GM21825 (cell line): ENCODE data around the gene PPP4R4.
"Not testable (repeated sequence)": the region's sequence is repeated elsewhere in the genome, so short reads cannot be mapped to it uniquely, and the experiment has no call there.

Experiments used
- ATAC-seq: cut with Tn5 transposase; IDR thresholded peaks from one replicate; pipeline ENCODE4 v1.9.1; 2021; ENCODE audit warnings: mild to moderate bottlenecking, moderate library complexity; ENCODE audit not compliant: unreplicated experiment

PPP4R4 gene

GRCh38 chr14:94144765-94145164 is 29.4 kb upstream of the PPP4R4 start:
- ATAC-seq = no peak

GRCh38 chr14:94145902-94146527 is 28.1 kb upstream of the PPP4R4 start:
- ATAC-seq = no peak

- ATAC-seq = no peak
These were observed 21.4 kb upstream of the PPP4R4 start for GRCh38 chr14:94152676-94153075.

GRCh38 chr14:94153750-94154342 is 20.3 kb upstream of the PPP4R4 start:
- ATAC-seq = no peak

GRCh38 chr14:94156143-94156542 is 18.0 kb upstream of the PPP4R4 start:
- ATAC-seq = not testable (repeated sequence)

- ATAC-seq = no peak
These were observed 16.9 kb upstream of the PPP4R4 start for GRCh38 chr14:94157197-94157596.

GRCh38 chr14:94158239-94158883 is 15.8 kb upstream of the PPP4R4 start:
- ATAC-seq = no peak

- ATAC-seq = no peak
These were observed 13.1 kb upstream of the PPP4R4 start for GRCh38 chr14:94161058-94161457.

- no peak for ATAC-seq
These were observed 12.1 kb upstream of the PPP4R4 start for GRCh38 chr14:94161981-94162380.

GRCh38 chr14:94162466-94162865 is 11.7 kb upstream of the PPP4R4 start:
- ATAC-seq = no peak

GRCh38 chr14:94163796-94164195 is 10.3 kb upstream of the PPP4R4 start:
- no peak for ATAC-seq

- ATAC-seq = no peak
These were observed 9.3 kb upstream of the PPP4R4 start for GRCh38 chr14:94164685-94165431.

GRCh38 chr14:94165744-94166143 is 8.4 kb upstream of the PPP4R4 start:
- no peak for ATAC-seq

GRCh38 chr14:94170136-94170535 is 4.0 kb upstream of the PPP4R4 start:
- ATAC-seq = no peak

- ATAC-seq = no peak
These were observed 2.9 kb upstream of the PPP4R4 start for GRCh38 chr14:94171208-94171607.

- ATAC-seq = no peak
These were observed 1.6 kb upstream of the PPP4R4 start for GRCh38 chr14:94172545-94172944.

- ATAC-seq = no peak
These were observed 644 bp upstream of the PPP4R4 start for GRCh38 chr14:94173471-94173884.

GRCh38 chr14:94174604-94175010 is 485 bp downstream of the PPP4R4 start:
- no peak for ATAC-seq

GRCh38 chr14:94175011-94175745 is 1.1 kb downstream of the PPP4R4 start:
- no peak for ATAC-seq

GRCh38 chr14:94175747-94176146 is 1.6 kb downstream of the PPP4R4 start:
- no peak for ATAC-seq

GRCh38 chr14:94176808-94177207 is 2.7 kb downstream of the PPP4R4 start:
- ATAC-seq = no peak
